ENCODE data around the gene LRTM1.

GRCh38 chr3:54960701-54961100 lies 32.8 kb upstream of the LRTM1 start:
- TF ChIP-seq ZBTB49 (tag by site-specific recombination; IDR thresholded peaks at IDR 0.05; ENCODE audit: low read depth) (no peak), CTCF (tag by site-specific recombination; IDR thresholded peaks at IDR 0.05) (no peak), TCF7L2 (IDR thresholded peaks at IDR 0.05; ENCODE audit: borderline replicate concordance, low read depth, low read length) (no peak), ZNF335 (tag by site-specific recombination; conservative IDR thresholded peaks at IDR 0.05) (no peak), ZNF529 (tag by site-specific recombination; IDR thresholded peaks at IDR 0.05; ENCODE audit: insufficient replicate concordance) (no peak), ZNF449 (tag by site-specific recombination; IDR thresholded peaks at IDR 0.05) (no peak), INSM2 (tag by site-specific recombination; IDR thresholded peaks at IDR 0.05) (no peak), REST (tag by site-specific recombination; IDR thresholded peaks at IDR 0.05) (no peak), ZNF624 (tag by site-specific recombination; IDR thresholded peaks at IDR 0.05) (no peak), ZNF394 (tag by site-specific recombination; IDR thresholded peaks at IDR 0.05; ENCODE audit: borderline replicate concordance) (no peak), SALL2 (tag by site-specific recombination; IDR thresholded peaks at IDR 0.05; ENCODE audit: borderline replicate concordance) (no peak), ZSCAN30 (tag by site-specific recombination; IDR thresholded peaks at IDR 0.05) (no peak)
